Endothelial cell of hepatic sinusoid (primary cell): ENCODE measurements around the gene METTL14.

Source experiments
- in situ Hi-C: cut with HindIII; loops from 2 replicates; pipeline ENCODE4 v1.10.0; 2017; ENCODE audit warnings: low sequenced_read_pairs

Gene METTL14

GRCh38 chr4:118732591-118733330 lies 47.6 kb downstream of the METTL14 start:
- in situ Hi-C loops: no loop called here

GRCh38 chr4:118734491-118735205 lies 49.5 kb downstream of the METTL14 start:
- in situ Hi-C loops: no loop called here

GRCh38 chr4:118736900-118737299 lies 51.7 kb downstream of the METTL14 start:
- in situ Hi-C loops: no loop called here

GRCh38 chr4:118738090-118738489 lies 52.9 kb downstream of the METTL14 start:
- in situ Hi-C loops: no loop called here

- in situ Hi-C loops: no loop called here
These were observed 54.0 kb downstream of the METTL14 start for GRCh38 chr4:118739022-118739713.

GRCh38 chr4:118740869-118741268 lies 55.7 kb downstream of the METTL14 start:
- in situ Hi-C loops: no loop called here

GRCh38 chr4:118741301-118741855 lies 56.2 kb downstream of the METTL14 start:
- in situ Hi-C loops: no loop called here

- in situ Hi-C loops: no loop called here
These were observed 56.9 kb downstream of the METTL14 start for GRCh38 chr4:118742050-118742449.

- in situ Hi-C loops: no loop called here
These were observed 58.7 kb downstream of the METTL14 start for GRCh38 chr4:118743867-118744266.

GRCh38 chr4:118745357-118745756 lies 60.2 kb downstream of the METTL14 start:
- in situ Hi-C loops: no loop called here

- in situ Hi-C loops: no loop called here
These were observed 61.2 kb downstream of the METTL14 start for GRCh38 chr4:118746251-118746919.

GRCh38 chr4:118749347-118749988 lies 64.3 kb downstream of the METTL14 start:
- in situ Hi-C loops: no loop called here

GRCh38 chr4:118751629-118752323 lies 66.6 kb downstream of the METTL14 start:
- in situ Hi-C loops: no loop called here

GRCh38 chr4:118752551-118752950 lies 67.4 kb downstream of the METTL14 start:
- in situ Hi-C loops: no loop called here

GRCh38 chr4:118753096-118753495 lies 67.9 kb downstream of the METTL14 start:
- in situ Hi-C loops: no loop called here

GRCh38 chr4:118753685-118754084 lies 68.5 kb downstream of the METTL14 start:
- in situ Hi-C loops: no loop called here

- in situ Hi-C loops: loop anchor here (5.0 kb wide), 1 partner anchor 222 kb away; no protein-coding TSS in a partner anchor
These were observed 69.7 kb downstream of the METTL14 start for GRCh38 chr4:118754890-118755289.

GRCh38 chr4:118755438-118756226 lies 70.4 kb downstream of the METTL14 start:
- in situ Hi-C loops: loop anchor here (5.0 kb wide), 1 partner anchor 222 kb away; no protein-coding TSS in a partner anchor

- in situ Hi-C loops: loop anchor here (5.0 kb wide), 1 partner anchor 221 kb away; no protein-coding TSS in a partner anchor
These were observed 71.2 kb downstream of the METTL14 start for GRCh38 chr4:118756429-118756828.
